Activated CD8-positive, alpha-beta memory T cell treated with anti-CD3 and anti-CD28 coated beads, Interleukin-2, amount 10 ng/mL, durations not matched to agents 7 days and 5 days (primary cell): ENCODE measurements around the gene STEAP1B. TPM values are rescaled to one million over a fixed set of nuclear protein-coding genes. Genes with fewer than 3 reads are reported as not detected.
"Not testable (repeated sequence)": the region's sequence is repeated elsewhere in the genome, so short reads cannot be mapped to it uniquely, and the experiment has no call there.

Source experiments
- ATAC-seq: fragments of 150-1000 bp; cut with Tn5 transposase; one replicate; pipeline ENCODE4 v1.10.0; 2021; ENCODE audit warnings: moderate library complexity
- CTCF ChIA-PET: fragments of 350-600 bp; sonication (Branson Sonifier 250); formaldehyde crosslinking; loops from one replicate; lab custom pipeline; 2021; ENCODE audit warnings: antibody characterized with exemption; lab: Charles Lee
- DNase-seq: peaks from one replicate; pipeline ENCODE4 v3.0.0-alpha.2; 2020
- H3K27ac Mint-ChIP-seq: one replicate; pipeline ENCODE4 v1.8.0; 2021; ENCODE audit warnings: mild to moderate bottlenecking, mixed read lengths
- H3K27me3 Mint-ChIP-seq: one replicate; pipeline ENCODE4 v1.8.0; 2021; ENCODE audit warnings: mixed read lengths
- H3K36me3 Mint-ChIP-seq: one replicate; pipeline ENCODE4 v1.8.0; 2021; ENCODE audit warnings: mild to moderate bottlenecking, mixed read lengths
- H3K4me1 Mint-ChIP-seq: one replicate; pipeline ENCODE4 v1.8.0; 2021; ENCODE audit warnings: mixed read lengths
- H3K4me3 Mint-ChIP-seq: one replicate; pipeline ENCODE4 v1.8.0; 2021; ENCODE audit warnings: mild to moderate bottlenecking, moderate library complexity, mixed read lengths
- H3K9me3 Mint-ChIP-seq: one replicate; pipeline ENCODE4 v1.8.0; 2022; ENCODE audit warnings: low read depth, mixed read lengths
- total RNA-seq, 2 experiments: library from RNA; stranded (reverse); gene quantifications; one replicate each; pipeline ENCODE4 v1.2.3, GENCODE V29; 2021

Gene STEAP1B
- total RNA-seq, 2 experiments from 2014 or later, result 0.37 TPM; not detected in 1

DNA sequence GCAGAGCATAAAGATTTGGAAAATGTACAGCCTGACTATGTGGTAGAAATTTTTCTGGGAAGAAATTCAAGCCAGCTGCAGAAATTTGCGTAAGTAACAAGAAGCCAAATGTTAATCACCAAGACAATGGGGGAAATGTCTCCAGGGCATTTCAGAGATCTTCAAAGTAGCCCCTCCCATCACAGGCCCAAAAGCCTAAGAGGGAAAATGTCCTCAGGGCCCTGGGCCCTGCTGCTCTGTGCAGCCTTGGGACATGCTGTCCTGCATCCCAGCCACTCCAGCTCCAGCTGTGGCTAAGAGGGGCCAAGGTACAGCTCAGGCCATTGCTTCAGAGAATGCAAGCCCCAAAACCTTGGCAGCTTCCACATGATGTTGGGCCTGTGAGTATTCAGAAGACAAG is 19.6 kb upstream of the STEAP1B start:
- ATAC-seq, H3K36me3 Mint-ChIP-seq, H3K9me3 Mint-ChIP-seq, CTCF ChIA-PET, H3K4me1 Mint-ChIP-seq, H3K27ac Mint-ChIP-seq, H3K4me3 Mint-ChIP-seq, DNase-seq: not testable (repeated sequence)
- peaks cover 25% of the 10 kb centered on the region for H3K27me3 Mint-ChIP-seq

DNA sequence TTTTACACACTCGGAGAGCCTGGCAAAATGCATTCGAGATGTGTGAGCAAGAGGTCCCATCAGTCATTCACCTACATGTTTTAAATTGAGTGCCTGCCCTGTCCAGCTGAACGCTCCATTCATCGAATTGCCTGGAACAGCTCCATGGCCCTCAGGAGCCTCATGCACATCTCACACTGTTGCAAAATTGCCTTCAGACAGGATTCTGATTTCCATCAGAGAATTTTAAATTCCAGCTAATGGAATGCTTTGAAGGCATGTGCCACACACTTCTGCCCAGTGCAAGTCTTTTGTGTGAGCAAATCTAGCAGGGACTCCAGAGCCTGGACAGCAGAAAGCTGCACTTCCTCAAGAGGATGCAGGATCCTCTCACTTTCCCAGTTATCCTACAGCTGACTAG is 17.0 kb upstream of the STEAP1B start:
- CTCF ChIA-PET, H3K4me1 Mint-ChIP-seq, H3K9me3 Mint-ChIP-seq, DNase-seq, ATAC-seq, H3K27ac Mint-ChIP-seq, H3K36me3 Mint-ChIP-seq, H3K4me3 Mint-ChIP-seq: not testable (repeated sequence)
- peaks cover 17% of the 10 kb centered on the region for H3K27me3 Mint-ChIP-seq

DNA sequence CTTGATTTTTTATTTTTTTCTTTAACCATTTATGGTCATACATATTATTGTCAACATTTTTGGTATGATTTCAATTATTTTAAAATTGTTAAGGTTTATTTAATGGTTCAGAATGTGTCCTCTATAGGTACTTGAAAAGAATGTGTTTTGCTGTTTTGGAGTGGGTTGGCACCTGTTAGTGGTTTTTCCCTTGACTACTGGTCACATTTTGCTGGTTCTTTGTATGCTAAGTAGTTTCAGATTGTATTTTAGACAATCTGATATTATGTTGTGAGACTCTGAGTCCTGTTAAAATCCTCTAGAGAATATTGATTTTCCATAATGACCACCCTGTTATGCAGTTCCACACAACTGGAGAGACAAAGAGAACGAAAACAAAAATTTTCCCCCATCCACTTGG is 15.0 kb upstream of the STEAP1B start:
- DNase-seq, ATAC-seq, H3K9me3 Mint-ChIP-seq, H3K4me1 Mint-ChIP-seq, H3K36me3 Mint-ChIP-seq, H3K27ac Mint-ChIP-seq, CTCF ChIA-PET, H3K4me3 Mint-ChIP-seq: not testable (repeated sequence)
- H3K27me3 Mint-ChIP-seq, result peaks cover 14% of the 10 kb centered on the region

DNA sequence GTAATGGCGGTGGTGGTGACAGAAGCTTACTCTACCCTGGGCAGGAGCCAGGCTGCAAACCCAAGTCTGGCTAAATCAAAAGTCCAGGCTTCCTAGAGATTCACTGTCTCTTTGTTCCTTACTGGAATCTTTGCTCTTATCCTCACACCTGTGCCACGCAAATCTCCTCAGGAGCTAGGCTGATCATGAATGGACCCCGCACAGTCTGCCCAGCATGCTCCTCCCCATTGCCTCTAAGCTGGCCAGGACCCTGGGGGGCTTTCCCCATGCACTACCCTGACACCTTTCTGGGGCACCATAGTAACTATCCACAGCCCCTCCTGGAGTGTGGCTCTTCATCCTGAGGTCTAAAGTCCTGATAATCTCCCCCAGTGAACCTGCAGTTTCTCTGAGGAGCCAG is 7.3 kb upstream of the STEAP1B start:
- CTCF ChIA-PET, result interaction anchor here (1.1 kb wide), 1 partner anchor 404 kb away, joined by 3 read pairs; no protein-coding TSS in a partner anchor

DNA sequence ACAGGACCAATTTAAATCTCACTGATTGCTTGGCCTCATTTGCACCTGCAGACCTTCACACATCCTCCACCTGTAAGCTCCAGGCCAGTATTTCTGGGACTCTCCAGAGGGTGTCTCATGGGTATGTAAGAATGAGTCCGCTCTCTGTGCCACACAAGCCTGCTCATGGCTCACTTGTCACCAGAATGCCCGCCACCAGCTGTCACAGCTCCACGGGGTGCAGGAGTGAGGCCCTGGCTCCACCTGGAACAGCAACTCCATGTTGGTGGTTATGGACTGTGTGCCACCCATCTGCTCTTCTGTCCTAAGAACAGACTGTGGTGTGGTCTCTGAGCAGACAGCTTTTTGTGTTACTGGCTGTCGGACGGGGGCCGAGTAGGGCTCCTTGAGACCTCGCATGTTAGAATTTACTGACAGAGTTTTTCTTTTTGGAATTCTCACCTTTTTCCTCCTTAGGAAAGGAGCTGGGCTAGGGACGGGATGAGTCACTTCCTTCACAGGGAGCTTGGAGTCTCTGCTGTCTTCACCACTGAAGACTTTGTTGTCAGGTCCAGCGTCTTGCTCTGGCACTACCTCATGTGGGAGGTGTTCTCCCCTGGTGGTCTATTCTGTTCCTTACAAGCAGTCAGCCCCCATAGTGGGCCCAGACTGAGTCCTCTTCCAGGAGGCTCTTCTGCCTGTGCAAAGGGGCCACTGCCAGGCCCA is 6.5 kb upstream of the STEAP1B start:
- H3K9me3 Mint-ChIP-seq, H3K4me1 Mint-ChIP-seq, DNase-seq, H3K4me3 Mint-ChIP-seq, ATAC-seq, H3K36me3 Mint-ChIP-seq, CTCF ChIA-PET, H3K27ac Mint-ChIP-seq: not testable (repeated sequence)
- H3K27me3 Mint-ChIP-seq, result peaks cover 17% of the 10 kb centered on the region

More for the DNA sequence above, 7.3 kb upstream of the STEAP1B start:
- H3K27me3 Mint-ChIP-seq, result peaks cover 15% of the 10 kb centered on the region
- not testable (repeated sequence) for H3K4me1 Mint-ChIP-seq, H3K4me3 Mint-ChIP-seq, H3K27ac Mint-ChIP-seq, ATAC-seq, DNase-seq, H3K36me3 Mint-ChIP-seq, H3K9me3 Mint-ChIP-seq

DNA sequence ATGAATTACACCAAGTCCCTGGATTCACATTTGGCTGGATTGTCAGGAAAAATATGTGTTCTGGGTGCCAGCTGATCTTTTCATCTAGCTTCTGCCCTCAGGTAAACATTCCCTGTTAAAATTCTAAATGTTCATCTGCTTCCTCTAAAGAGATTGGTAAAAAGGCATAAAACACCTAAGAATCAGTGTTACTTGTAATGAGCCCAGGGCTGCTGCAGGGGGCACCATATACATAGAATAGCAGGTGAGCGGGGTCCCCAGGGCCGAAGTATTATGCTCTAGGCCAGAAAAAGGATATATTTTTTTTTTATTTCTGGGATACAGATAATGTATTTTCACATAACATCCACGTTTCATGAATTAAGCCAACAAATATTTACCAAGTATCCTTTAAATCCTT is 4.5 kb upstream of the STEAP1B start:
- H3K4me1 Mint-ChIP-seq, DNase-seq, H3K27ac Mint-ChIP-seq, H3K4me3 Mint-ChIP-seq, H3K36me3 Mint-ChIP-seq, ATAC-seq, CTCF ChIA-PET, H3K9me3 Mint-ChIP-seq: not testable (repeated sequence)
- H3K27me3 Mint-ChIP-seq, result peaks cover 21% of the 10 kb centered on the region

DNA sequence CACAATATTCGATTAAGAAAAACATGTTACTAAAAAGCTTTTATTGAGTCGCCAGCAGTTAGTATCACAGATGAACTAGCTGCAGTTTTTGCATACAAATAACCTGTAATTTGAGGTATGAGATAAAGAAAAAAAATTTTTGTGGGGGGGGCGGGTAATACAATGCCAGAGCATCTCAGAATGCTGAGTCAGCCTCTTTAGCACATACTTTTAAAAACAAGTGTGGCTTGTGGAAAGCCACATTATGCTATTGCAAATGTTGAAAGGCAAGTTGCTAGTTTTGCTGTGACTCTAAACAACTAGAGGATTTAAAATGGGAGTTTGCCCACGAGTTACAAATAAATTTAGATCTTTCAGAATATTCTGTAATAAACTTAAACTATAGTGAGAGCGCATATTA is 2.1 kb upstream of the STEAP1B start:
- H3K27me3 Mint-ChIP-seq, result peaks cover 33% of the 10 kb centered on the region
- H3K4me1 Mint-ChIP-seq, DNase-seq, H3K36me3 Mint-ChIP-seq, H3K4me3 Mint-ChIP-seq, ATAC-seq, CTCF ChIA-PET, H3K27ac Mint-ChIP-seq, H3K9me3 Mint-ChIP-seq: not testable (repeated sequence)

DNA sequence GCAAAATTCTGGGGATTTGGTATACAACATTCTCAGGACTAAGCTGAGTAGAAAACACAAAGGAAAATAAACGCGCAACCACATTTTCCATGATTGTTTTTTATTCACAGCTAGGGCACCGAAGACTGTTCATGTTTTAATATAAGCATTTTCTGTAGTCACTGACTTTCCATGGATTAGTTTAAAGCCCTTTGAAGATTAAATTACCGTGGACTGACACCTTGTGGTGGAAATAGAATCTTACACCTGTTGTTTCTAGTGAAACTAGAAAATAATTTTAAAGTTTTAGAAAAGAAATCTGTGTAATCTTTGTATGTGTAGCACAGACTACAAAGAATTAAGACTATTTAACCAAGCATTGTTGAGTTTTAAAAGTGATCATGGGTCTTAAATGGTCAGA is 1.3 kb upstream of the STEAP1B start:
- DNase-seq, H3K27ac Mint-ChIP-seq, H3K4me3 Mint-ChIP-seq, ATAC-seq, H3K9me3 Mint-ChIP-seq, H3K36me3 Mint-ChIP-seq, H3K4me1 Mint-ChIP-seq: not testable (repeated sequence)
- CTCF ChIA-PET, result interaction anchor here (1.2 to 2.1 kb wide), 4 partner anchors 12 to 585 kb away, joined by 3 to 18 read pairs (median 6); no protein-coding TSS in a partner anchor
- H3K27me3 Mint-ChIP-seq, result peaks cover 33% of the 10 kb centered on the region

DNA sequence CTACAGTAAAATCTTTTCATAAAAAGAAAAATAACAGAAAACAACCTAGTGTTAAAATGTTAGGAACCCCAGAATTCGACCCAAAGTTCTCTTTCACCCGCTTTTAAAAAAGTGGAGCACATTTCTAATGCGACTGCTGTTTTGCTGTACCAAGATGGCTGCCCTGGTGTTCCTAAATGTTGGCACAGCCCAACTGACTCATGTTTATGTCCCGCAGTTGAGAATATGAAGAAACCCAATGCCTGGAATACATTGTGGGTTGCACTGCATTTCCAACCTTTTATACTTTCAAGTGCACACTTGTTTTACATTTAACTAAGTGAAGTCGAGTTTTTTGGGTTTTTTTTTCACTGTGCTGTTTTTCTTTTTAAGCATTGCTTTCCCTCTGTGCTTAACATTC is 944 bp downstream of the STEAP1B start:
- H3K4me3 Mint-ChIP-seq, result no peak overlapping the region

DNA sequence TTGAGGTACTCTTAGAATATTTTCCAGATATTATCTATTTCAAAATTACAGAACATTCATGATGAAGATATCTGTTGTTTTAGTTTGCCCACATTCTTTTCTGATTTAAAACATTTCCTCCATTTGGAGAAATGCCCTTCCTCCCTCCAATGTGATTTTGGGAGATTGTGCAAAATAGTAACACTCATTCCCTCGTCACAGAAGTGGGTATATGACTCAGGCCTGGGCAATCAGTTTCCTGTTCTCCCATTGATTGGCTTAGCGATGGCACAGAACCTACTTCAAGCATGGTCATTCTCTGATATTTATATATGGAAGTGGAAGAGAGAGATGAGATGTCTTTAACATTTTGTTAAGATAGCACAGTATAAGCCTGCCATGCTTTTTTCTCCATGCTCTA is 3.1 kb downstream of the STEAP1B start:
- H3K9me3 Mint-ChIP-seq, H3K4me3 Mint-ChIP-seq, H3K36me3 Mint-ChIP-seq, DNase-seq, H3K4me1 Mint-ChIP-seq, ATAC-seq, H3K27ac Mint-ChIP-seq, CTCF ChIA-PET: not testable (repeated sequence)
- H3K27me3 Mint-ChIP-seq, result peaks cover 30% of the 10 kb centered on the region

More for the DNA sequence above, 944 bp downstream of the STEAP1B start:
- CTCF ChIA-PET, result interaction anchor here (2.1 kb wide), 1 partner anchor 10 kb away, joined by 6 read pairs; no protein-coding TSS in a partner anchor
- H3K4me1 Mint-ChIP-seq, result peaks cover 6% of the 10 kb centered on the region
- H3K27ac Mint-ChIP-seq, result no peak overlapping the region
- no peaks in the 10 kb centered on the region for H3K36me3 Mint-ChIP-seq
- DNase-seq, result no peak
- H3K27me3 Mint-ChIP-seq, result peaks cover 34% of the 10 kb centered on the region
- no peaks in the 10 kb centered on the region for H3K9me3 Mint-ChIP-seq
- no peak for ATAC-seq

DNA sequence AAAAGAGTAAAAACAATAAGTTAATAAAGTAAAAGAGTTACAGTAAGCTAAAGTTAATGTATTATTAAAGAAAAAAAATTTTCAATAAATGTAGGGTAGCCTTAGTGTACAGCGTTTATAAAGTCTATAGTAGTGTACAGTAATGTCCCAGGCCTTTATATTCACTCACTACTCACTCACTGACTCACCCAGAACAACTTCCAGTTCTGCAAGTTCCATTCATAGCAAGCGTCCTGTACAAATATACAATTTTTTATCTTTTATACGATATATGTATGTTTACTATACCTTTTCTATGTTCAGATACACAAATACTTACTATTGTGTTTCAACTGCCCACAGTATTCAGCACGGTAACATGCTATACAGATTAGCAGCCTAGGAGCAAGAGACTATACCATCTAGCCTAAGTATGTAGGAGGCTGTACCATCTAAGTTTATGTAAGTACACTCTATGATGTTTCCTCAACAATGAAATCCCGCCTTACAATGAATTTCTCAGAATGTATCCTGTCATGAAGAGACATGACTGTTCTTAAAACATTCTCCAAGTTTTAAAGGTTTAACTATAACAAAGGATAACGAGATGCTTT is 3.6 kb downstream of the STEAP1B start:
- ATAC-seq, H3K36me3 Mint-ChIP-seq, DNase-seq, H3K4me3 Mint-ChIP-seq, CTCF ChIA-PET, H3K27ac Mint-ChIP-seq, H3K4me1 Mint-ChIP-seq, H3K9me3 Mint-ChIP-seq: not testable (repeated sequence)
- H3K27me3 Mint-ChIP-seq, result peaks cover 35% of the 10 kb centered on the region

DNA sequence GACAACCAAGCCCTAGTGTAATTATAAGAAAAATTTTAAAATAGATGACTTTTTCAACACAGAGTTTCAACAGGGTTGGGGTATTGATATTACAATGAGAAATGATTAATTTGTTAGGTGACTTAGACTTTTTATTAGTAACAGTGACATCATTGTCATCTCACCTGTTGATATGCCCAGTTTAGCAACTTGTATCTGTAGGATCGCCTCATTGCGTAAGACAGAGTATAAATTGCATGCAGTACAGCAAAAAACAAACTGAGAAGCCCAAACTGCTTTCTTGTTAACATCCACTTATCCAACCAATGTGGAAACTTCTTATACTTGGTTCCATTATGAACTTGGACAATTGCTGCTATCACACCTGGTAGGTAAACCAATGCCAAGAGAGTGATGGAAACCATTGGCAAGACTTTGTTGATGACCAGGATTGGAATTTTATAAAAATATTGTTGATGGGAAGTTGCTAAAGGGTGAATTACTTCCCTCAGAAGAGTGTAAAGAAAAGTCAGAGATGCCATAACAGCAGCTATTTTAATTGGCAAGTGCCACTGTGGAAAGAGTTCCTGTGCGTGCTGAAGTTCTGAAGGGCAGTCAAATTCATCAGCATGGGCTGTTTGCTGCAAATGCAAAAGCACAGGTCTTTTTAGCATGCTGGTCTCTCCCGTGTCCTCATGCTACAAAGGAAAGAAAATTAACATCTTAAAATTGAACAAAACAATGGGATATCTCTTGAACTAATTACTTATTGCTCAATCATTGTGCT is 6.6 kb downstream of the STEAP1B start:
- H3K4me1 Mint-ChIP-seq, ATAC-seq, CTCF ChIA-PET: not testable (repeated sequence)

DNA sequence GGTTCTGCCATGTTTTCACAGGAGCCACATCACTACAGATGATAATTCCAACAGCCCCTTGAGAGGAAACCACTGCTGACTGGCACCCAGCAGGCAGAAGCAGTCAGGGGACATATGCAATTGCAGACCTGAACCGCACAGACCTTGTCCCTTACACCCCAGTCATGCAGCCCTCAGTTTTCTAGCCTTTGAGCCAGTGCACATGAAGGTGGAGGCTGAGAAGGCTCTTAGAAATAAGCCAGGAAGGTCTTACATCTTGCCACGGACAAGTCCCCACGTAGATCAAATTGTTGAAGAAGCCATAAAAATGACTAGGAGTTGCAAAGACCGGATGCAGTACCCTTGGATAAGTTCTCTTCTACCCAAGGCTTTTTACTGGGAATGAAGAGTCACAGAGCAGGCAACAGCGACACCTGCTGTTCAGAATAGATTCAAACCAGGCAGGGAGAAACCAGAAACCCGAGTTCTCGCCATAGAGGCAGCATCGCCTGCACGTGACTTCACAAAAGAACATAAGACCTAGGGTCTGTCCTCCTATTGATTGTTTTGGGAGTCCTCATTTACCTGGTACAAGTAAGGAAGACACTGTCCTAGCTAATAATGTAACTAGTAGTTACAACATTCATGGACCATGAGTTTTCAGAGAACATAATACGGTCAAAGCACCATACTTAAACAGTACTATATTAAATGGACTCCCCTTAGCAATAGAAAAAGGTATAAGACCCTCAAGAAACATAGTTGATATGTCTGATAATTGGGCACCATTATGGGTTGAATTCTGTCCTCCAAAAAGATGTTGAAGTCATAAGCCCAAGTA is 11.1 kb downstream of the STEAP1B start:
- Mint-ChIP-seq H3K4me3 (no peak overlapping the region), H3K27me3 (peaks cover 24% of the 10 kb centered on the region), H3K27ac (no peak overlapping the region), H3K36me3 (no peaks in the 10 kb centered on the region), H3K4me1 (peaks cover 9% of the 10 kb centered on the region), H3K9me3 (no peaks in the 10 kb centered on the region)
- ATAC-seq (peak; percentile 67), DNase-seq (peak; percentile 68)
- CTCF ChIA-PET, result interaction anchor here (1.5 to 2.9 kb wide), 3 partner anchors 11 to 386 kb away, joined by 6 to 21 read pairs (median 6); partner anchors contain the start of gene STEAP1B

More for the DNA sequence above, 6.6 kb downstream of the STEAP1B start:
- H3K9me3 Mint-ChIP-seq, H3K36me3 Mint-ChIP-seq, H3K27ac Mint-ChIP-seq, DNase-seq, H3K4me3 Mint-ChIP-seq: not testable (repeated sequence)
- peaks cover 33% of the 10 kb centered on the region for H3K27me3 Mint-ChIP-seq
